GM12892 (cell line): Measurements from ENCODE around the gene MLPH.

Experiments
- POLR2A ChIP-seq: IDR thresholded peaks from 2 replicates; pipeline ENCODE4 v1.6.1; 2011; ENCODE audit warnings: low read depth, low read length, control low read depth
- TAF1 ChIP-seq: IDR thresholded peaks from 2 replicates; pipeline ENCODE4 v1.6.1; 2011; ENCODE audit warnings: low read depth, mild to moderate bottlenecking, control low read depth, low read length, borderline replicate concordance

DNA sequence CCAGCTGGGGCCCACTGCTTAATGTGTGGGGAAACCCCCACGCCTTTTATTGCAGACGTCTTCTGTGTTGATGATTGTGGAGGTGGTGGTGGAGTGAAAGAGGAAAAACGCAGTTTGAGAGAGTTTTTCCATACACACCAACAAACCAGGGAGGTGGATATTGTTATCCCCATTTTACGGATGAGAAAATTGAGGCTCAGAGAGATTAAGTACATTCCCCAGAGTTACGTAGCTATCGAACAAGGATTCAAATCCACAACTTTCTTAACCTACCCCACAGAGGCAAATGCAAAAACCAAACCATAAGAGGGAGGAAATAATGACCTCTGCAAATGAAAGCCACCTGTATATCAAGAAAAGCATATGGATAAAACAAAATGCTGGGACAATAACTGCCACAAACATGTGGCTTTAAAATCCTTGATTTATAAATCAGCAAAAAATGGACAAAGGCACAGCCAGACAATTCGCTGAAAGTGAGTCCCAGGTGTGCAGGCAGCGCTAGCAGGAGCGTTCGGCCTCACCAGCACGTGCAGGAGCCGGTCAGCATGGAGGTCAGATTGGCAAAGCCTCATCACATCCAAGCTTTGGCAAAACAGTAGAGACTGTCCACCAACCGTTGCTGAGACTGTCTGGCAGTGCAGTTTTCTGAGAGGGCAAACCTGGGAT, 116.1 kb downstream of the MLPH start:
- TF ChIP-seq TAF1 (no peak), POLR2A (no peak)
